Body of pancreas (tissue), 4 donors: ENCODE measurements around the gene SECTM1. TPM values are rescaled to one million over a fixed set of nuclear protein-coding genes. Genes with fewer than 3 reads are reported as not detected.

Experiments used
- ATAC-seq: fragments of 150-250 bp; one replicate; pipeline ENCODE4 v1.9.1; 2016
- DNase-seq, 4 donors: peaks; one replicate each; pipeline ENCODE4 v3.0.0-alpha.2; 2019
- H3K27ac ChIP-seq, 4 donors: fragments of 200-600 bp; sonication (generic); 1 replicate in 3 of 4; 2 replicates in 1 of 4; pipeline versions ENCODE4 v1.5.1 to v1.6.1; 2016 to 2019; ENCODE audit warnings: mild to moderate bottlenecking in 1 of 4, mixed read lengths in 1 of 4, moderate library complexity in 1 of 4
- H3K27me3 ChIP-seq, 2 donors: fragments of 200-600 bp; sonication (generic); one replicate each; pipeline ENCODE4 v1.6.0; 2016; ENCODE audit warnings: mild to moderate bottlenecking in 1 of 2
- H3K36me3 ChIP-seq, 2 donors: fragments of 200-600 bp; sonication (generic); replicated peaks in 1 of 2; 2 replicates each; pipeline ENCODE4 v1.5.1; 2016; ENCODE audit warnings: low read depth in 2 of 2; ENCODE audit not compliant: insufficient read depth in 1 of 2
- H3K4me1 ChIP-seq: fragments of 200-600 bp; sonication (generic); one replicate; pipeline ENCODE4 v1.6.0; 2016
- H3K4me3 ChIP-seq, 2 donors: fragments of 200-600 bp; sonication (generic); 1 replicate in 1 of 2; 2 replicates in 1 of 2; pipeline ENCODE4 v1.5.1; 2016 to 2019
- H3K9me3 ChIP-seq, 3 donors: fragments of 200-600 bp; sonication (generic); 1 replicate in 2 of 3; 2 replicates in 1 of 3; pipeline ENCODE4 v1.5.1; 2016
- POLR2A ChIP-seq, 3 donors: fragments of 450-650 bp; IDR thresholded peaks; one replicate each; pipeline ENCODE4 v1.6.1; 2016; ENCODE audit warnings: antibody characterized with exemption in 3 of 3, mild to moderate bottlenecking in 2 of 3
- WGBS, 2 donors: methylation state at CpG; one replicate each; pipeline ENCODE4 v1.1.5; 2017; 5-methylcytosine and 5-hydroxymethylcytosine counted together
- intact Hi-C: fragments of 100-400 bp; cut with DNase I; formaldehyde crosslinking; loops from one replicate; pipeline ENCODE4 v1.15.1; 2023
- total RNA-seq, 2 donors: library from RNA; depleted of rRNA; stranded (reverse); fragments of >200 nt; gene quantifications; one replicate each; pipeline ENCODE4 v1.1.0, GENCODE V29; 2016
- TF ChIP-seq, protein P1 (sequence below), 7 experiments: fragments of 450-650 bp in 4 of 7; fragments of 200-600 bp in 3 of 7; sonication (generic) in 3 of 7; IDR thresholded peaks; one replicate each; pipeline ENCODE4 v1.5.1; 2016 to 2019; ENCODE audit warnings: antibody characterized with exemption in 7 of 7

The SECTM1 gene
- total RNA-seq, 2 donors from 2014 or later: 5.4 to 6.3 TPM

DNA sequence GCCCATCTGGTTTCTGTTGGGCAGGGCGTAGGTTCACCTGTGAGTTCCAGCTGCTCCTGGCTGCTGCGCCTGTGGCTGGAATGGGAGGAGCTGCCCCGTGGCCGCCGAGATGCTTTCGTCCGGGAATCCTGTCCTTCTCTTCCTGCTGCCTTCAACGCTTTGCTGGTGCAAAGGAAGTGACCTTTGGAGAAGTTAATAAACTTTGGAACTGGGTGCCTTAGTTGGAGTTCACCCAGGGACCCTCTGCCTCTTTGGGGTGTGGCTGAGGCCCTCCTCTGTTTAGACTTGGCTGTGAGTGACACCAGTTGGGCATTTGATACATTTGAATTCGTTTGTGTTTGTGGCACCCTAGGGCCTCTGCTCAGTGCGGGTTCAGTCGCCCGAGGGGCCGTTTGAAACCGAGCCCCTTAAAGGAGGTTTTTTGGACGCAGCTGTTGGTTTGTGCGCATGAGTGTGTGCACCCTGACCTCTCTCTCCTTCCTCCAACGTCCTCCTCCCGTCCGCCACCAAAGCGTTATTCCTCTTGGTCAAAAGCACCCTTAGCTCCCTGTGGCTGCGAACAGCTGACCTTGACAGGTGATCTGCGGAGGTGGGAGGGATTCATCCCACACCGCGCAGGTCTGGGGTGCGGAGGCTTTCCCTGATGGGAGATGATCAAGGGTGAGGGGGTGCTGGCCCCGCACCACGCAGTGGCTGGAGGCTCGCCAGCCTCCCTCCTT, 9.0 kb upstream of the SECTM1 start:
- no peaks in the 10 kb centered on the region for H3K27me3 ChIP-seq
- TF ChIP-seq POLR2A (IDR thresholded peaks at IDR 0.05): no peak
- TF ChIP-seq, protein P1, sequence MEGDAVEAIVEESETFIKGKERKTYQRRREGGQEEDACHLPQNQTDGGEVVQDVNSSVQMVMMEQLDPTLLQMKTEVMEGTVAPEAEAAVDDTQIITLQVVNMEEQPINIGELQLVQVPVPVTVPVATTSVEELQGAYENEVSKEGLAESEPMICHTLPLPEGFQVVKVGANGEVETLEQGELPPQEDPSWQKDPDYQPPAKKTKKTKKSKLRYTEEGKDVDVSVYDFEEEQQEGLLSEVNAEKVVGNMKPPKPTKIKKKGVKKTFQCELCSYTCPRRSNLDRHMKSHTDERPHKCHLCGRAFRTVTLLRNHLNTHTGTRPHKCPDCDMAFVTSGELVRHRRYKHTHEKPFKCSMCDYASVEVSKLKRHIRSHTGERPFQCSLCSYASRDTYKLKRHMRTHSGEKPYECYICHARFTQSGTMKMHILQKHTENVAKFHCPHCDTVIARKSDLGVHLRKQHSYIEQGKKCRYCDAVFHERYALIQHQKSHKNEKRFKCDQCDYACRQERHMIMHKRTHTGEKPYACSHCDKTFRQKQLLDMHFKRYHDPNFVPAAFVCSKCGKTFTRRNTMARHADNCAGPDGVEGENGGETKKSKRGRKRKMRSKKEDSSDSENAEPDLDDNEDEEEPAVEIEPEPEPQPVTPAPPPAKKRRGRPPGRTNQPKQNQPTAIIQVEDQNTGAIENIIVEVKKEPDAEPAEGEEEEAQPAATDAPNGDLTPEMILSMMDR (IDR thresholded peaks at IDR 0.05): no peak
- ATAC-seq (no peak), DNase-seq (no peak)
- no peak overlapping the region for H3K4me3 ChIP-seq
- H3K27ac ChIP-seq: no peak overlapping the region
- peaks cover 17% of the 10 kb centered on the region for H3K4me1 ChIP-seq
- no peaks in the 10 kb centered on the region for H3K36me3 ChIP-seq
- WGBS, 2 donors: 71 to 72% methylated on average over 22 to 27 of the region's 28 CpGs
- intact Hi-C loops: no loop called here
- H3K9me3 ChIP-seq: no peaks in the 10 kb centered on the region

DNA sequence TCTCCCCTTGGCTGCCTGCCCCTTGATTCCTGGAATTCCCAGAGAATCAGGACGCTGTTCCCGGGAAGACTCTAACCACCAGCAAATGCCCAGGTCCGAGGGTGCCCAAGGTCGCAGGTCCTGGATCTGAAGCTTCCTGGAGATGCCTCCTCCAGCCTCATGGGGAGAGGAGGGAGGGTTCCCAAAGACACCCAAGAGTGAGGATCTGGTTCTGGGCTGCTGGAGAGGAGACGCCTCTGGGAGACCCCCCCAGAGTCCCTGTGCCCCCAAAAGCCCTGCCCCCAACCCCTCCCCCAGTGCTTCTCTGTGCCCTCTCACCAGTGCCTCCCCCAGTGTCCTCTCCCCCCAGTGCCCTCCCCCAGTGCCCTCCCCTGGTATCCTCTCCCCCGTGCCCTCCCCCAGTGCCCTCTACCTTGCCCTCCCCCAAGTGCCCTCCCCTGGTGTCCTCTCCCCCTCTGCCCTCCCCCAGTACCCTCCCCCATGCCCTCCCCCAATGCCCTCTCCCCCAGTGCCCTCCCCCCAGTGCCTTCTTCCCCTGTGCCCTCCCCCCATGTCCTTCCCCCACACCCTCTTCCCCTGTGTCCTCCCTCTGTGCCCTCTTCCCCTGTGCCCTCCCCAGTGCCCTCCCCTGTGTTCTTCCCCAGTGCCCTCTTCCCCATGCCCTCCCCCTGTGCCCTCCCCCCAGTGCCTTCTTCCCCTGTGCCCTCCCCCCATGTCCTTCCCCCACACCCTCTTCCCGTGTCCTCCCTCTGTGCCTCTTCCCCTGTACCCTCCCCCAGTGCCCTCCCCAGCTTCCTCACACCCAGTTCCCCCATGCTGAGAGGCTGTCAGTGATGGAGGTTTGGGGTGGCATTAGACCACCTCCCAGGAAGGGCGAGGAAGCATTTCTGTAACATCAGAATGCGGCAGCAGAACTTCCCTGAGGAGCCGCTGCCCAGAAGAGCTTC, 6.3 kb upstream of the SECTM1 start:
- WGBS, 2 donors: 37 to 91% methylated on average over 3 to 8 of the region's 10 CpGs
- ATAC-seq: peak; percentile 37
- intact Hi-C loops: no loop called here
- Histone ChIP-seq H3K27me3 (no peaks in the 10 kb centered on the region), H3K4me3 (no peak overlapping the region), H3K9me3 (no peaks in the 10 kb centered on the region), H3K27ac (peak overlapping the region; percentile 25 to 73 (median 55)), H3K4me1 (peaks cover 30% of the 10 kb centered on the region), H3K36me3 (no peaks in the 10 kb centered on the region)
- TF ChIP-seq, protein P1 (IDR thresholded peaks at IDR 0.05): no peak
- no peak for TF ChIP-seq POLR2A (IDR thresholded peaks at IDR 0.05)
- DNase-seq: peak in 1 of 4 donors; percentile 46

- WGBS, 2 donors: 33 to 36% methylated on average over 25 to 29 of the region's 29 CpGs
- no peaks in the 10 kb centered on the region for H3K27me3 ChIP-seq
- DNase-seq (peak in 3 of 4 donors; percentile 38 to 59 (median 55)), ATAC-seq (peak; percentile 66)
- no peaks in the 10 kb centered on the region for H3K36me3 ChIP-seq
- TF ChIP-seq, protein P1 (IDR thresholded peaks at IDR 0.05): no peak
- TF ChIP-seq POLR2A (IDR thresholded peaks at IDR 0.05): peak in 2 of 3 donors; percentile 19 to 30
- intact Hi-C loops: no loop called here
- peaks cover 39% of the 10 kb centered on the region for H3K4me1 ChIP-seq
- H3K9me3 ChIP-seq: no peaks in the 10 kb centered on the region
- peak overlapping the region; percentile 25 to 73 (median 55) for H3K27ac ChIP-seq
- no peak overlapping the region for H3K4me3 ChIP-seq
These were observed 5.5 kb upstream of the SECTM1 start for GRCh38 chr17:82338858-82339633.

DNA sequence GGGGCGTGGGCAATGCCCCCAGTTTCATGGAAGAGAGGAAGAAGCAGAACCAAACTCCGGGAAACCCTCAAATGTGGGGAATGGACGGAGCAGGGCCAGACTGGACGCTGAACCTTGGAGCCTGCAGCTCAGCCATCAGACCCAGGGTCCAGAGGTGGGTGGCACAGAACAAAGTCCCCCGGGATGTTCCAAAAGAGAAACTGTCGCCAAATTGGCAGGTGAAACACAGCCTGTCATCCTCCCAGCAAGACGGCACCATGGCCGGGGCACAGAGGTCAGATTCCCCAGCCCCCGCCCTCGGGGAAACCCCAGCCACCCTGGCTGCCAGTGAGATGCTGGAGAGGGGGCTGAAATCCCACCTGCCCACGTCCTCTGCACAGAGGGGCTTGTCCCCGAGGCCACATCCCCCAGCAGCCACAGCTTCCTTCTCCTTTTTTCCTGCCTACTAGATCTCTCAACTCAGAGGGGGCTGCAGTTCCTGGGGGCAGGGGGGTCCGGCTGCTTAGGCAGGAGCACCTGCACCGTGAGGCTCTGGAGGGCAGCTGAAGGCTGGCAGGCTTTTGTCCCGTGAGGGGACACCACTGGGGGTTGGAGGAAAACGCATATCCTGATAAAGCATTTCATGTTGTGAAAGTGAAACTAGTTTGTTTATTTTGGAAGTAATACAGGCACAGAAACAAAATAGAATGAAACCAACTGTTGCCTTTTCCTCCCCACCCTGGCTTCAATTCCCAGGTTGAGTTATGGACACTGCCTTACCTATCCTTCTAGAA, 1.2 kb upstream of the SECTM1 start:
- H3K27ac ChIP-seq: peak overlapping the region; percentile 35 to 83 (median 79)
- no peaks in the 10 kb centered on the region for H3K27me3 ChIP-seq
- intact Hi-C loops: no loop called here
- no peaks in the 10 kb centered on the region for H3K36me3 ChIP-seq
- TF ChIP-seq POLR2A (IDR thresholded peaks at IDR 0.05): peak in 2 of 3 donors; percentile 33 to 35
- TF ChIP-seq, protein P1 (IDR thresholded peaks at IDR 0.05): no peak
- peaks cover 66% of the 10 kb centered on the region for H3K4me1 ChIP-seq
- DNase-seq: peak in 1 of 4 donors; percentile 21
- 29 to 35% methylated on average over 16 of the region's 16 CpGs for WGBS, 2 donors
- H3K4me3 ChIP-seq: peak overlapping the region in 1 of 2 donors; percentile 3
- H3K9me3 ChIP-seq: no peaks in the 10 kb centered on the region
- ATAC-seq: peak; percentile 37
